ES-I3 (cell line): ENCODE measurements around the gene NPLOC4.
"Not testable (repeated sequence)": the region's sequence is repeated elsewhere in the genome, so short reads cannot be mapped to it uniquely, and the experiment has no call there.

ENCODE experiments used
- H3K36me3 ChIP-seq: 2 replicates; pipeline ENCODE4 v1.6.1; 2013; ENCODE audit warnings: mild to moderate bottlenecking, low read length, control low read depth, moderate library complexity; ENCODE audit not compliant: insufficient read depth
- H3K4me1 ChIP-seq: 2 replicates; pipeline ENCODE4 v1.6.1; 2013; ENCODE audit warnings: mild to moderate bottlenecking, control low read depth, low read length; ENCODE audit not compliant: insufficient read depth
- H3K9ac ChIP-seq: 2 replicates; pipeline ENCODE4 v1.6.1; 2013; ENCODE audit warnings: low read depth, mild to moderate bottlenecking, low read length, moderate library complexity
- H3K9me3 ChIP-seq: 2 replicates; pipeline ENCODE4 v1.6.1; 2013; ENCODE audit warnings: mild to moderate bottlenecking, low read length, moderate library complexity; ENCODE audit not compliant: control insufficient read depth, insufficient read depth

NPLOC4 gene

DNA sequence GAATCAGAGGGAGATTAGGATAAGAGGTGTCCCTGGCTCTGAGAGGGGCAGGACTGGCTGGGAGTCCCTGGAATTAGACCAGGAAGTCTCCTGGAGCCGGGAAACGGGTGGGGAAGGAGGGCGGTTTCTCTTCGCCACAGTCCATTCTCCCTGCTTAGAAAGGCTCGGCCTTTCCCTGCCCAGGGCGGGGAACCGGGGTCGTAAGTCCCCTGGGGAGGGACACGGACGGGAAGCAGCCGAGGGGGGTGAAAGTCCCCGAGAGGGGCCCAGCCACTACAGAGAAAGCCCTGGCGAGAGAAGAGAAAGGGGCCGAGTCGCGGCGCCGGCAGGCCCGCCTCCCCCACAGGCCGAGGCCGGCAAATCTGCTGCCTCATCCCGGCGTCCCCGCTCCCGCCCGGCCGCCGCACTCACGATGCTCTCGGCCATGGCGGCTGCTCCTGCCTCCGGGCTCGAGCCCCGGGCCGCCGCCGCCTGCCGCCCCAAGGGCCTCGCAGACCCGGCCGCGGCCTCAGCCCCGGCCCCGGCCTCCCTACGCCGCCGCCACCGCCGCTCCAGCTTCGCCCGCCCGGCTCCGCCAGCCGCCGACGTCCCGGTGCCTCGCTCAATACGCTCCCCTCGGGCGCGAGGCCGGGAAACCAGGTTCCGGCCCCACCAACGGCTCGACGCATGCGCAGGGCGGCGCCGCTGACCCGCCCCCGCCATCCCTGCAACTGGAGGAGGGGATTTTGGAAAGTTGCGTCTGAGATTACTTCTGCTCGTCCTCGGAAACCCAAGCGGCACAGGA is at the start of gene NPLOC4, which contains the start of gene TSPAN10:
Gene NPLOC4, minus strand, starts transcription at position 608 of the 784 bp plus-strand sequence. Its CDS starts 182 bp downstream, at position 426.
Gene TSPAN10, plus strand, starts transcription at position 692 of the 784 bp plus-strand sequence. CDS start 5,217 bp downstream, outside the sequence.
- Histone ChIP-seq H3K9ac (peak within 1 kb of the TSS; percentile 92), H3K36me3 (no peaks in the 10 kb centered on the region; the same call in 1 of the 2 replicates), H3K9me3 (no peaks in the 10 kb centered on the region), H3K4me1 (peaks cover 3% of the 10 kb centered on the region; the same call in 1 of the 2 replicates)

DNA sequence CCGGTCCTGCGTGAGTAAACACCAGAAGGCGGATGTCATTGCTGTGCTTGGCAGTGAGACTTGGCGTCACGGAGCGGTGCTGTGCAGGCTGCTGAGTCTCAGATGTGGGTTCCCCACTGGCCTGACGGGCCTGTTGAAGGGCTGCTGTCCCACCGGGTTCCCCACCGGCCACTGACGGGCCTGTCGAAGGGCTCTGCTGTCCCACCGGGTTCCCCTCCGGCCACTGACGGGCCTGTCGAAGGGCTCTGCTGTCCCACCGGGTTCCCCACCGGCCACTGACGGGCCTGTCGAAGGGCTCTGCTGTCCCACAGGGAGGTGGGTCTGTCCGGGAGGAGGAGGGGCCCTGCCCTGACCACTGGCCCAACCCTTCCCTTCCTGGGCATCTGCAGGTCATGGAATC is 49.7 kb upstream of the NPLOC4 start:
- no peak overlapping the region for H3K9ac ChIP-seq
- H3K9me3 ChIP-seq, result no peaks in the 10 kb centered on the region
- H3K4me1 ChIP-seq, result peaks cover 12% of the 10 kb centered on the region; the same call in 1 of the 2 replicates
- peaks cover 5% of the 10 kb centered on the region; the same call in 1 of the 2 replicates for H3K36me3 ChIP-seq

DNA sequence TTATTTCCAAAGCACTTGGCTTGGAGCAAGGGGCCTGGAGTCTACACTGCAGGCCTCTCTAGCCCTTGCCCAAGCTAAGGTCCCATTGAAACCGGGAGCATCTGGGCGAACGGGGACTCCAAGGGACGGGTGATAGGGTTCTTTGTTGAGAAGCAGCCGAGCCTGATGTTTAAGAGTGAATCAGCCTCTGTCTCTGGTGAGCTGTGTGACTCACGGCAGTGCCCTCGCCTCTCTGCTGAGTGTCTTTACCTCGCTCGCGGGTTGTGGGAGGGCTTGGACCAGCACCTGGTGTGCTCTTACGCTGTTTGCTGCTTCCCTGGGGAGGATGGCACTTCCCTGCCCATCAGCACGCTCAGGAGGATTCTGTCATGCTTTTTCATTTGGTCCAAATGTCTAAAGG is 48.2 kb upstream of the NPLOC4 start:
- H3K36me3 ChIP-seq, result no peaks in the 10 kb centered on the region; the same call in 1 of the 2 replicates
- H3K4me1 ChIP-seq, result peaks cover 12% of the 10 kb centered on the region; the same call in 1 of the 2 replicates
- no peaks in the 10 kb centered on the region for H3K9me3 ChIP-seq
- peak overlapping the region; percentile 78 for H3K9ac ChIP-seq

DNA sequence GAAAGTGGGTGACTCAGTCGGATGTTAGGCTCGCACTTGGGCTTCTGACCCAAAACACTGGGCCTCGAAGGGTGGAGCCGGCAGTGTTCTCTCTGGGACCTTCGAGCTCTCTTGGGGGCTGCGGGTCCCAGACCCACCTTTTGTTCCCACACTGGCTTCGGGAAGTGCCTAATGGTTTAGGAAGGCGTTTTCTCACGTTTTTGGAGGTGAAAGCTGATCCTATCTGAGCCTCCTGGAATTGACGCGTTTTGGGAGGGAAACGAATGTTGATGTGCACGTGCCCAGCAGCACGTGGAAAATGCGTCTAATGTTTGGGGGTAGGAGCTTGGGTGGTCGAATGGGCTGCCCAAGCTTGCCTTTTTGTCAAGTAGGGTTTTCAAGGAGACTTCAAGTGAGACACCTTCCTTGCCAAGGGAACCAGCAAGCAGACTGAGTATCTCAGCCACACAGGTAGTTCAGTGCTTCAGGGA is 47.6 kb upstream of the NPLOC4 start:
- no peaks in the 10 kb centered on the region; the same call in 1 of the 2 replicates for H3K36me3 ChIP-seq
- peak overlapping the region; percentile 78 for H3K9ac ChIP-seq
- peaks cover 12% of the 10 kb centered on the region; the same call in 1 of the 2 replicates for H3K4me1 ChIP-seq
- no peaks in the 10 kb centered on the region for H3K9me3 ChIP-seq

DNA sequence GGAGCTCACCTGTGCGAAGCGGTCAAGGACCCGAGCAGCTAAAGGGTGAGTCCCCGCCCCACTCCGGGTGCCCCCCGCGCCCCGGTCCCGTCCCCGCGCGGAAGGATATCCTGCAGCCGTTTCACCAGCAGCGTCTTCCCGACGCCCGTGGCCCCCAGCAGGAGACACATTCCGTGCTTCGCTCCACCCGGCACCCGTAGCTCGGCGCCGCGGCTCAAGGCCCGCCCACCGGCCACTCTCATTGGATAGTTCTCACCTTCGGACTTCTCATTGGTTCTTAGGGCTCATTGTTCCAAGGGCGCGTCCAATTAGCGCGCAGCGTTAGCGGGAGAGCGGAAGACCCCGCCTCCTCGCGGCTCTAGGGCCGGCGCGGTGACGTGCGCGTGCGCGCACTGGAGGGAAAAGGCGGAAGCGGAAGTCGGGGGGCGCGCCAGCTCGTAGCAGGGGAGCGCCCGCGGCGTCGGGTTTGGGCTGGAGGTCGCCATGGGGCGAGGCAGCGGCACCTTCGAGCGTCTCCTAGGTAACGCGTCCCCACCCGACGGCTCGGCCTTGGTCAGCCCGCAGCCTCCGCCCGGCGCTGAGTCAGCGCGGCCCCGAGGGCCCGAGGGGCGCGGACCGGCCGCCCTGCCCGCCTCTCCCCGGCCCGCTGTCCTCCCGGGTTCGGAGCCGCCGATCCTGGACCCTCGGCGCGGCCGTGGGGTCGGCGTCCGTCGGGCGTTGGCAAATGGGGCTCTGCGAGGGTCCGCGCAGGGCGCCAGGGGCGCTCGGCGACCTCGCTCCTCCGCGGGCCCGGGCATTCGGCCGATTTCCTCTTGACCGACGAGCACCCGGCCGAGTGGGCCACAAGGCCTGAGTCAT is 46.9 kb upstream of the NPLOC4 start, which contains the start of the genes ARL16 and HGS:
Gene ARL16, minus strand, starts transcription at position 214 of the 858 bp plus-strand sequence. Its CDS starts 44 bp downstream, at position 170.
Gene HGS, plus strand, starts transcription at position 428 of the 858 bp plus-strand sequence. Its CDS starts 56 bp downstream, at position 484.
- Histone ChIP-seq H3K9me3 (no peaks in the 10 kb centered on the region), H3K36me3 (no peaks in the 10 kb centered on the region; the same call in 1 of the 2 replicates), H3K4me1 (peaks cover 12% of the 10 kb centered on the region; the same call in 1 of the 2 replicates)

DNA sequence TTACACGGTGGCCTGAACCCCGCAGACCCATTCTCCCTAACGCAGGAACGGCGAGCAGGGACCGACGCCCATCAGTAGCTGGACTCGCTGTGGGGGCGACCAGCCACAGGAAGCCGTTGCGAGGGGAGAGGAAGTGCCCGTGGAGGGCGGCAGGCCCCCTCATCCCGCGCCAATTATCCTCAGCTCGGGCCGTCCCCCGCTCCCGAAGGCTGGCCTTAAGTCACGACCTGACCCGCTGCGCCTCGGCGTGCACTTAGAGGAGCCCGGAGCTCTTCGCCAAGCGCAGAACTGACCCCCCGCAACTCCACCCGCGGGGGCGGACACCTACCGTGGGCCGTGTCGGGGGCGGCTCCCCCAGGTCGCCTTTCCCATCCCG is 46.3 kb upstream of the NPLOC4 start:
- Histone ChIP-seq H3K36me3 (no peaks in the 10 kb centered on the region; the same call in 1 of the 2 replicates), H3K4me1 (peaks cover 12% of the 10 kb centered on the region; the same call in 1 of the 2 replicates), H3K9me3 (no peaks in the 10 kb centered on the region), H3K9ac (peak overlapping the region; percentile 76)

More for the DNA sequence above, 46.9 kb upstream of the NPLOC4 start, which contains the start of the genes ARL16 and HGS:
- peak within 1 kb of the TSS; percentile 78 for H3K9ac ChIP-seq

DNA sequence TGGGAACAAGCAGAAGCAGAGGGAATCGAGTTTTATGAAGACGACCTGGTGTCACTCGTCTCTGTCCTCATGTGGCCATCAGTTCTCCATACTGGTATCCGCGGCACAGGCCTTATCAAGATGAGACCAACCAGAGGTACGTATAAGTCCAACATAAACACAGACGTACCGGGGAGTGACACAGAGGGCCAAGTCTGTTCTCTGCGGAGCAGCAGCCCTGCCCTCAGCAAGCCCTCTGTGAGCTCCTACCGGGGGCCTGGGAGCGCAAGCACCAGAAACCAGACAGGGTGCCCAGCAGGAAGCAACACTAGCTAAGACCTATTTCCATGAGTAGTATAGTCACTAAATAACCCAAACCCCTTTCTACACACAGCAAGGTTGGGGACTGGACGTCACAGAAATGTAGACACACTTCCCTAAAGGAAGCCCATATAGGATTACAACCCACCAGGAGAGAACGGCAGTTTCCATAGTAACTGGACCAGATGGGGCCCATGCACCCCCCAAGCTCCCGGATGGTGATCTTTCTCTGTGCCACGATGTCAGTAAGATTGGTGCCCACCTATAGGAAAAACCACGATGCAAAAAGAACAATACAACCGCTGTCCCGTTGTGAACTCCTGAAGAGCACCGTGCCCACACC is 45.8 kb upstream of the NPLOC4 start:
- no peaks in the 10 kb centered on the region; the same call in 1 of the 2 replicates for H3K36me3 ChIP-seq
- peaks cover 12% of the 10 kb centered on the region; the same call in 1 of the 2 replicates for H3K4me1 ChIP-seq
- H3K9ac ChIP-seq, result peak overlapping the region; percentile 76
- H3K9me3 ChIP-seq, result no peaks in the 10 kb centered on the region

DNA sequence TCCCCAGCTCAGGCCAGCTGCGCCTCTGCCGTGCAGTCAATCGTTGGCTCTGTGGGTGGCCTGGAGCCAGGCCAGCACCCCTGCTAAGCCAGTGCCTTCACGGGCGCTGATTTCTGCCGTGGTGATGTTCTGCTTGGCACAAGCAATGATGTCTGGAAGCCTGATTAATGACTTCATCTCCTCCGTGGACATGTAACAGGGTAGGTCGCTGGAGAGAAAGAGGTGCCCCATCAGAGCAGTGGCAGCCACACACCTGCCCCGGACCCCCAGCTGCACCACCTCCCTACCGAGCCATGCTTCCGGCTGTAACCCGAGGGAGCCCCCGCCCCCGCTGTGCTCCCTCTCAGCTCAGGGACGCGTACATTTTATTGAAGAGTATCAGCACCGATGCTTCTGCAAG is 44.8 kb upstream of the NPLOC4 start:
- peaks cover 12% of the 10 kb centered on the region; the same call in 1 of the 2 replicates for H3K4me1 ChIP-seq

DNA sequence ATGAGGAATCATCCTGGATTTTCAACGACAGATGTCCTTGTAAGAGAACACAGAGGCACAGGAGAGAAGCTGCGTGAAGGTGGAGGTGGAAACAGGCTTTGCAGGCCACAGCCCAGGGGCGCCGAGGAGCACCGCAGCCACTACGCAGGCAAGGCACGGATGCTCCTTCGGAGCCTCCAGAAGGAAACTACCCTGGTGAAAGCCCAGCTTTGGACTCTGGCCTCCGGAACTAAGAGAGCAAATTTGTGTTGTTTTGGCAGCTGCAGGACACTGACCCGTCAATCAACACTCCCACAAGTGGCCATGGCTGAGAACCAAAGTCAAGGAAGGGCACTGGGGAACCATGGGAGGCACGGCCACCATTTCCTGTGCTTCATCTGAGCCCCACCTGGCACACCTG is 43.2 kb upstream of the NPLOC4 start:
- H3K9me3 ChIP-seq, result no peaks in the 10 kb centered on the region
- H3K9ac ChIP-seq, result no peak overlapping the region
- H3K36me3 ChIP-seq, result no peaks in the 10 kb centered on the region; the same call in 1 of the 2 replicates
- H3K4me1 ChIP-seq, result peaks cover 10% of the 10 kb centered on the region; the same call in 1 of the 2 replicates

More for the DNA sequence above, 44.8 kb upstream of the NPLOC4 start:
- Histone ChIP-seq H3K9ac (no peak overlapping the region), H3K36me3 (no peaks in the 10 kb centered on the region; the same call in 1 of the 2 replicates), H3K9me3 (no peaks in the 10 kb centered on the region)

DNA sequence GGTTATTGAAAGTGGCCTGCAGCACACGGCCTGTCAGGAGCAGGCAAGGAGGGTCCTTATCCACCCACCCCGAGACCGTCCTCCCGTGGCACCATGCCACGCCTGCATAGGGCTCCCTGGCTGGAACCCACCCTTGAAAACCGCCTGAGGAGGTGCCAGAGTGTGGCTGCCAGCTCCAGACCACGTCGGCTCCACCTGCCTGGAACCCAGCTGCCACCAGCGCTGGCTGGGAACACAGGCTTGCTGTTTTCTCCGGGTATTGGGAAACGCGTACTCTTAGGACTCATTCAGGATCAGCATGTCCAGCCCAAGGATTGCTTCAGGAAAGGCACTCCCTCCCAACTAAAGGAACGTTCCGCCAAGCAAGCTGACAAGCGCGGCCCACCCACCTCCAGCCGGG is 40.0 kb upstream of the NPLOC4 start:
- Histone ChIP-seq H3K4me1 (no peaks in the 10 kb centered on the region), H3K9me3 (no peaks in the 10 kb centered on the region), H3K36me3 (peaks cover 3% of the 10 kb centered on the region; the same call in 1 of the 2 replicates), H3K9ac (no peak overlapping the region)

DNA sequence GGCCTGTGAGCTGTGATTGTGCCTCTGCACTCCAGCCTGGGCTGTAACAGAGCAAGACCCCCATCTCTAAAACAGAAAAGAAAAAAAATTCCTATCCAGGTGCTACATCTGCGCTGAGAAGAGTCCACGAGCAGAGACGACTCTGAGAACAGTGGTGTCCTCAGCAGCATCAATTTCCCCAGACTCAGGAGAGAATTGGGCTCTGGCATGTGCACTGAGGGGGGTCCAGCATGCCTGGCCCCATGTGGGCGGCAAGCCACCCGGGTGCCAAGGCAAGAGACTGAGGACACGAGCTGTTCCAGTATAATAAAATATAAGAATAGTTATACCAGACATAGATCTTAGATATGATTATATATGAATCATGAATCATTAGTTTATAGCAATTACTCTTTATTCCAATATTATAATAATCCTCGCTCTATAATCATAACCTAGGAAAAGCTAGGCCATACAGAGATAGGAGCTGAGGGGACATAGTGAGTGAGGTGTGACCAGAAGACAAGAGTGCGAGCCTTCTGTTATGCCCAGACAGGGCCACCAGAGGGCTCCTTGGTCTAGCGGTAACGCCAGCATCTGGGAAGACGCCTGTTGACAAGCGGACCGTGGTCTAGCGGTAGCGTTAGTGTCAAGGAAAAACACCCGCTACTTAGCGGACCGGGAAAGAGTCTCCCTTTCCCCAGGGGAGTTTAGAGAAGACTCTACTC is 38.8 kb upstream of the NPLOC4 start:
- not testable (repeated sequence) for H3K9ac ChIP-seq, H3K4me1 ChIP-seq, H3K9me3 ChIP-seq, H3K36me3 ChIP-seq

DNA sequence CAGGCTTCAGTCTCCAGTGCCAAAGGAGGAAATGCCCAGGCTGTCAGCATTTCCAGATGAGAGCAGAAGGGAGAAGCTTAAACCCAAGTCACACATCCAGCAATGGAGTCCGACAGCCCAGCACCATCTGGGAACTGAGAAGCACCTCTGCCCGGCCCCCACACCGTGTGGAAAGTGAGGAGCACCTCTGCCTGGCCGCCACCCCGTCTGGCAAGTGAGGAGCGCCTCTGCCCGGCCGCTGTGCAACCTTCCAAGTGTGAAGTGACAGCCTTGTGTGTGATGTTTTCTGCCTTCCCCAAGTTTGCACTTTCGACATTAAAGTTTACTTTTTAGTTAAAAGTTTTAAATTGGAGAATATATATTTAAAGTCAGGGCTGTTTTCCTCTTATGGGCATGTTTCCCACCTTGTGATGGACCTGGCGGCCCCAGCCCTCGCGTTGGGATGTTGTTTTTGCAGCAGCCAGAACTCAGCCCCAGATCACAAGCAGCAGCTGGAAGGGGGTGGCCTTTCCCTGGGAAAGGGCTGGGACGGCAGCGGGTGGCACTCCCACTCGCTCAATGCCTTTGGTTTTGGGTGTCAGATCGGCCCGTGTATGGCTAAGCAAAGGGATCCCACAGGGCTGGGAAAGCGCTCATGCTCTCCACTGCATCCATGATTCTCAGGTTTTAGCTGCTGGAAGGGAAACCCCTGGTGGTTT is 36.8 kb upstream of the NPLOC4 start:
- no peak overlapping the region for H3K9ac ChIP-seq
- H3K36me3 ChIP-seq, result peaks cover 22% of the 10 kb centered on the region
- H3K9me3 ChIP-seq, result no peaks in the 10 kb centered on the region; the same call in 1 of the 2 replicates
- no peaks in the 10 kb centered on the region for H3K4me1 ChIP-seq
